HG03103 (cell line): ENCODE results near the gene SAP130.
"Not testable (repeated sequence)": the region's sequence is repeated elsewhere in the genome, so short reads cannot be mapped to it uniquely, and the experiment has no call there.

Experiments used
- ATAC-seq: cut with Tn5 transposase; IDR thresholded peaks from one replicate; pipeline ENCODE4 v1.9.1; 2021; ENCODE audit warnings: low read depth; ENCODE audit not compliant: unreplicated experiment

The SAP130 gene

GRCh38 chr2:127953849-127954248, 74.0 kb downstream of the SAP130 start:
- ATAC-seq: no peak

GRCh38 chr2:127953128-127953718, 74.6 kb downstream of the SAP130 start:
- ATAC-seq: no peak

DNA sequence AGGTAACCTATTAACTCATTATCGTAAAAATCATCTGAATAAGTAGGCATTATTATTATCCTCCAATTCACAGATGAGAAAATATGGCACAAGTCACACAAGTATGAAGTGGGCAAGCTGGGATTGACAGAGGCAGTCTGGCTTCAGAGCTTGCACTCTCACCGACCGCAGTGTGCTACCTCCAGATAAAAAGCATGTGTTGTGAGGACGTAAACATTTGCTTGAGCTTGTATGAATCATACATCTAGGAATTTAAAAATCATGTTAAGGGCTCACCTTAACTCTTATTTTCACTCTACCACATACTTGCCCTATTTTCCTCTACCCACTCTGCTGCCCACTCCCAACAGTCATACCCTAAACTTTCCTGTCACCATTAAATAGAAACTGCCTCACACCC, 76.8 kb downstream of the SAP130 start:
- ATAC-seq: no peak

GRCh38 chr2:127950264-127950663, 77.6 kb downstream of the SAP130 start:
- no peak for ATAC-seq

DNA sequence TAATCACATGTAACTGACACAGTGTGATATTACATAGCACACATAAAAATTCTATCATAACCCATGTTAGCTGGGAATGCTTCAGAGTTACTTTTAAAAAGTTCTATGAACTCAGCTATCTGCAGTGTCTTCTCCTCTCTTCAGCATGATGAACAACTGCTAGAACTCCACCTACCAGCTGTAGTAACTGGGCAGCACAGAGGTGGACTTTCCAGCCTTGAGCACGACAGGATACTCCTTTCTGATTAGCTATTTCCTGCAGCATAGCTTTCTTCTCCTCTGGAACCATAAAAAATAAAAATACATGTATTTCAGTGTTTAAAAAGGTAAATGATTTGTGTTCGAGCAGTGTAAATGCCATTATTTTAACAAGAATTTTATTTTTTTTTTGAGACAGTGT, 82.6 kb downstream of the SAP130 start:
- no peak for ATAC-seq

DNA sequence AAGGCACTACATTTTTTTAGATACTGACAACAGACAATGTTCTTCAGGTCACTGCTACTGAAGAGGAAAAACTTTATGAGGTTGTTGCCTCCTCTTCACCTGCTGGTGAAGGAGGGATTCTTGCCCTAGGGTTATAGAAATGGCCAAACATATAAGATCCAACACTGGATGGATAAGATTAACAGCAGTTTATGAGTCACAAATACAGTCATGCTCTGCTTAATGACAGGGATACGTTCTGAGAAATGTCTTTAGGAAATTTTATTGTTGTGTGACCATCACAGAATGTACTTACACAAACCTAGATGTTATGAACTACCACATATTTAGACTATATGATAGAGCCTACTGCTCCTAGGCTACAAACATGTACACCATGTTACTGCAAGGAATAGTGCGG, 84.7 kb downstream of the SAP130 start:
- no peak for ATAC-seq

DNA sequence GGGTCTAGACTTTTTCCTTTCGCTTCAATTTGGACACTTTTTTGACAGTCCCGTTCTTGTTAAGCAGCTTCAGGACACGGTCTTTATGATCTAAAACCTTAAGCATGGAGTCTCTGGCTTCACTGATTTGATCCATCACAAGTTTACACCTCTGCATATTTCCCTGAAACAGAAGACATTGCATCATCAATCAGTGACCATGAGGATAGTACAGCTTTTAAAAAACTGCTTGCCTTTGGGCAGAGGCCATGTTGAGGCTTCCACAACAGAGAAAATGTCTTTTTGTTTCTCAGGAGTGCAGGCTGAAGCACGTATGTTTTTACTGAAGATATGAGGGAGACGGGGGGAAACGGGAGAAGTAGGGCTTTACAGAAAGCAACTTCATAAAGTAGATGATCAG, 85.9 kb downstream of the SAP130 start:
- no peak for ATAC-seq

- ATAC-seq: no peak
Observed at GRCh38 chr2:127941461-127941860, 86.4 kb downstream of the SAP130 start.

DNA sequence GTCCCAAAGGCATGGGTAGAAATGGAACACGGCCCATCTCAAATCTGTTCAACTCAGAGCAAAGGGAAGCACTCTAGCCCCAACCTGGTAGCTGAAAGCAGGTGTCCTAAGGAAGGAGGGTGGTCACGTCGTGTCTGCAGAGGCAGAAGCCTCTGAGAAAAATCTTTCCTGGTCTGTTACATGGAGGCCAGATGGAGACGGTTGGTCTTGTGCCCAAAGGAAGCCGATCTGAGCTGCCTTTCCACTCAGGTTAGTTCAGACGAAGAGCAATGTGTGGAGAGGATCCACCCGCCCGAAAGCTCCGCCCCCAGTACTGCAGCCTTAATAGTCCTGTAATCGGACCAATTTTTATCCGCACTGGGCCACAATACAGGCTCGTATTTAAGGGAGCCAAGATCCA, 87.2 kb downstream of the SAP130 start:
- ATAC-seq: no peak

DNA sequence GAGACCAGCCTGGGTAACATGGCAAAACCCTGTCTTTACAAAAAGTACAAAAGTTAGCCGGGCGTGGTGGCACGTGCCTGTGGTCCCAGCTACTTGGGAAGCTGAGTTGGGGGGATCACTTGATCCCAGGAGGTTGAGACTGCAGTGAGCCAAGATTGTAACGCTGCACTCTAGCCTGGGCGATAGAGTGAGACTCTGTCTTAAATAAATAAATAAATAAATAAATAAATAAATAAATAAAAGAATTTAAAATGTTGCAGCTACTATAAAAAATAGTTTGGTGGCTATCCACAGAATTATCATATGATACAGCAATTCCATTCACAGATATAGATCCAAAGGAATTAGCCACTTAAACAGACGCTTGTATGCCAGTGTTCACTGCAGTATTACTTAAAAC, 92.5 kb downstream of the SAP130 start:
- no peak for ATAC-seq

DNA sequence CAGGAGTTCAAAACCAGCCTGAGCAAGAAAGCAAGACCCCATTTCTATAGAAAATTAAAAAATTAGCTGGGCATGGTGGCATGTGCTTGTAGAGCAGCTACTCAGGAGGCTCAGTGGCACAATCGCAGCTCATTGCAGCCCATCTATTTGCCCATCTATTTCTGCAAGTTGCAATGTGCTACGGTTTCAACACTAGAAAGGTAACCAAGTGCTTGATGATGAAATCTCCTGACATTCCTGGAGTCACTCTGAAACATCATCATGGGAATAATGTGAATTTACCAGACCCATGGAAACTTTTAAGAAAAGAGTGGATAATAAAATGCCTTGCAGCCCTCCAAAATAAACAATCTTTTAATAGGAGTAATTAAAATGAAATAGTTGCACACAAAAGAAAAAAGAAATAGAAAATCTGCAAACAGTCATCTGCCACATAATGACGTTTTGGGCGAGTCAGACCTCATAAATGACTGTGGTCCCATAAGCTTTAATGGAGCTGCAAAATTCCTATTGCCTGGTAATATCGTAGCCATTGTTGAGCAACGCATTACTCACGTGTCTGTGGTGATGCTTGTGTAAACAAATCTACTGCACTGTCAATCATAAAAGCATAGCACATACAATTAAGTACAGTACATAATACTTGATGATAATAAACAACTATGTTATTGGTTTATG, 95.5 kb downstream of the SAP130 start:
- ATAC-seq: no peak

DNA sequence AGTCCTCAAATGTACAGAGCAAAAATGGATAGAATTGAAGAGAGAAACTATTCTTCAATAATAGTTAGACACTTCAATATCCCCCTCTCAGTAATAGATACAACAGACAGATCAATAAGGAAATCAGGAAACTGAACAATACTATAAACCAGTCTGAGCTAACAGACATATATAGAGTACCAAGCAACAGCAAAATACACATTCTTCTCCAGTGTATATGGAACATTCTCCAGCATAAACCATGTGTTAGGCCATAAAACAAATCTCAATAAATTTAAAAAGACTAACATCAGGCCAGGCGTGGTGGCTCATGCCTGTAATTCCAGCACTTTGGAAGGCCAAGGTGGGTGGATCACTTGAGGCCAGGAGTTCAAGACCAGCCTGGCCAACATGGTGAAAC, 98.4 kb downstream of the SAP130 start:
- no peak for ATAC-seq

GRCh38 chr2:127927384-127927783, 100.5 kb downstream of the SAP130 start:
- ATAC-seq: no peak

DNA sequence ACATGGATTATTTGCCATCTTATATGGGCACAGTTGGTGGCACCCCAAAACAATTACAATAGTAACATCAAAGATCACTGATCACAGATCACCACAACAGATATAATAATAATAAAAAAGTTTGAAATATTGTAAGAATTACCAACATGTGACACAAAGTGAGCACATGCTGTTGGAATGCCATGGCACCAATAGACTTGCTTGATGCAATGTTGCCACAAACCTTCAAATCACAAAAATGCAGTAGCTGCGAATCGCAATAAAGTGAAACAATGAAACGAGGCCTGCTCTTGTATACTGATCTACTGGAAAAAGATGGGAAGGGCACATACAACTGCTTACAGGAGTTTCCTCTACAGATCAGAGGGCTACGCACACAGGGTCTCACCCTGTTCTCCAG, 109.9 kb downstream of the SAP130 start:
- ATAC-seq: no peak

DNA sequence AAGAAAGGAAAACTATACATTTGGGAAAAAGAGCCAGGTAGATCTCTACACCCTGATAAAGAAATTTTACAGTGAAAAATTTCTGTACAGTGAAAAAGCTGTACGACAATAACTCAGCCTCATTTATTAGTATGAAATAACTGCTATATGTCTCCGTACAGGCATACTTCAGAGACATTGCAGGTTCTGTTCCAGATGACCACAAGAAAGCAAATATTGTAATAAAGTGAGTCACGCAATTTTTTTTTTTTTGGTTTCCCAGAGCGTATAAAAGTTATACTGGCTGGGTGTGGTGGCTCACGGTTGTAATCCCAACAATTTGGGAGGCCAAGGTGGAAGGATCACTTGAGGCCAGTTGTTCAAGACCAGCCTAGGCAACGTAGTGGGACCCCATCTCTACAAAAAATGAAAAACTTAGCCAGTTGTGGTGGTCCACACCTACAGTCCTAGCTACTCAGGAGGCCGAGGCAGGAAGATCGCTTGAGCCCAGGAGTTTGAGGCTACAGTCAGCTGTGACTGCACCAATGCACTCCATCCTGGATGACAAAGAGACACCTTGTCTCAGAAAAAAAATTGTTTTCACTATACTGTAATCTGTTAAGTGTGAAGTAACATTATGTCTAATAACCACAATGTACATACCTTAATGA, 113.9 kb downstream of the SAP130 start:
- no peak for ATAC-seq

DNA sequence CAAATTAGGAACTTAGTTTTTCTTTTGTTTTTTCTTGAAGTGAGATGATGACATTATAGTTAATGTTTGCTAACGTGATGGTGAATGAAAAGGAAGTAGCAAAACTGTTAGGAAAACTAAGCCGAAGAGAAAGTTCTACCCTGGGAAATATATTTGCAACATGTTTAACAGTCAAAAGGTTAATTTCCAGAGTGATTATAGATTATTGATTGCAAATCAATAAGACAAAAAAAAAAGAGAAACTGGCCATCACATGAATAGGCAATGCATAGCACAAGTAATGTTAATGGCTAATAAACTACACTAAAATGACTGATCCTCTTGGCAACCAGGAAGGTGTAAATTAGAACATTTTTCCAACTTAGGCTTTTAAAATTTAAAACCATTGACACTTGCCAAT, 116.1 kb downstream of the SAP130 start:
- ATAC-seq: no peak

DNA sequence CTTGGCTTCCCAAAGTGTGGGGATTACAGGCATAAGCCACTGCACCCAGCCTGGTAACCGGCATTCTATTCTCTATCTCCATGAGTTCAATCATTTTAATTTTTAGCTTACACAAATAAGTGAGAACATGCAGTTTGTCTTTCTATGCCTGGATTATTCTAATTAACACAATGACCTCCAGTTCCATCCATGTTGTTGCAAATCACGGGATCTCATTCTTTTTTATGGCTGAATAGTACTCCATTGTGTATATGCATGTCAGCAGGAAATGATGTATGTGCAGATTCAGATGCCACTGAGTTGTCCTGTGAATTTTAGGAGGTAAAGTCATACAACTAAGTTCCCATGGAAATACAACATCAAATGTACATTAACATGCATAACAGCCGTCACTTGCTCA, 117.4 kb downstream of the SAP130 start:
- no peak for ATAC-seq

GRCh38 chr2:127909019-127909418, 118.8 kb downstream of the SAP130 start:
- no peak for ATAC-seq

DNA sequence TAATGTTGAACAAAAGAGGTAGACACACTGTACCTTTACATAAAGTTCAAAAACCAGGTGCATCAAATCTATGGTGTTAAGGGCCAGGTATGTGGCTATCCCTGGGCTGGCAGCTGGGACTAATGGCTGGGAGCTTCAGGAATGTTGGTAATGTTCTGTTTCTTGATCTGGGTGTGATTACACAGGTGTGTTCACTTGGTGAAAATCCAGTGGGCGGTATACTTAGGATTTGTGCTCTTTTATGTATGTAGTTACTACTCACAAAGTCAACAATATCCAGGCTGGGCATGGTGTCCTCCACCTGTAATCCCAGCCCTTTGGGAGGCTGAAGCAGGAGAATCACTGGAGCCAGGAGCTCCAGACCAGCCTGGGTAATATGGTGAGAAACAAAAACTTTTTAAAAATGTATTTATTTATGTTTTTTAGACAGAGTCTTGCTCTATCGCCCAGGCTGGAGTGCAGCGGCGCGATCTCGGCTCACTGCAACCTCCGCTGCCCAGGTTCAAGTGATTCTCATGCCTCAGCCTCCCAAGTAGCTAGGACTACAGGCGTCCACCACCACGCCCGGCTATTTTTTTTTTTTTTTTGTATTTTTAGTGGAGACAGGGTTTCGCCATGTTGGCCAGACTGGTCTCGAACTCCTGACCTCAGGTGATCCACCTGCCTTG, 120.0 kb downstream of the SAP130 start:
- not testable (repeated sequence) for ATAC-seq

- ATAC-seq: no peak
Observed at GRCh38 chr2:127906206-127906926, 121.5 kb downstream of the SAP130 start.
